HEK293 (cell line): ENCODE results near the gene NCKAP5.

Experiments used
- CTCF ChIA-PET: fragments of 350-600 bp; formaldehyde crosslinking; extraction: SDS; loops from one replicate; lab custom pipeline; 2021; ENCODE audit warnings: antibody characterized with exemption; lab: Yijun Ruan, JAX
- POLR2A ChIA-PET: fragments of 300-600 bp; formaldehyde crosslinking; extraction: SDS; loops from one replicate; lab custom pipeline; 2020; ENCODE audit warnings: antibody characterized with exemption, inconsistent platforms; lab: Yijun Ruan, JAX
- H3K27ac ChIP-seq: fragments of 200-500 bp; sonication (Bioruptor generic); 2 replicates; pipeline ENCODE4 v1.5.1; 2014; ENCODE audit warnings: low read depth, low read length, control low read depth, inconsistent platforms; ENCODE audit errors: extremely low read depth
- H3K36me3 ChIP-seq, 2 experiments: fragments of 200-500 bp in 1 of 2; sonication (Bioruptor generic) in 1 of 2; 1 replicate in 1 of 2; 2 replicates in 1 of 2; pipeline ENCODE4 v1.5.1; 2014 to 2017; ENCODE audit warnings: inconsistent platforms in 2 of 2, low read length in 2 of 2; ENCODE audit not compliant: control insufficient read depth in 2 of 2, insufficient read depth in 1 of 2
- H3K4me1 ChIP-seq: fragments of 200-500 bp; sonication (Bioruptor generic); 2 replicates; pipeline ENCODE4 v1.5.1; 2014; ENCODE audit warnings: mild to moderate bottlenecking, low read length, inconsistent platforms; ENCODE audit not compliant: control insufficient read depth, insufficient read depth
- H3K4me3 ChIP-seq: 2 replicates; pipeline ENCODE4 v1.5.1; 2011; ENCODE audit warnings: low read depth, mild to moderate bottlenecking, control low read depth, low read length, moderate library complexity
- H3K9me3 ChIP-seq: fragments of 200-500 bp; sonication (Bioruptor generic); 2 replicates; pipeline ENCODE4 v1.5.1; 2014; ENCODE audit warnings: low read depth, low read length, inconsistent platforms; ENCODE audit not compliant: control insufficient read depth, insufficient read depth
- BCL6B ChIP-seq: fragments of 450-650 bp; formaldehyde crosslinking; IDR thresholded peaks from 2 replicates; pipeline ENCODE4 v1.5.1; 2017; ENCODE audit warnings: missing biosample characterization, missing genetic modification characterization
- ELK4 ChIP-seq: IDR thresholded peaks from 2 replicates; pipeline ENCODE4 v1.6.1; 2011; ENCODE audit warnings: mild to moderate bottlenecking, low read depth, low read length, borderline replicate concordance
- GLI4 ChIP-seq: fragments of 450-650 bp; formaldehyde crosslinking; IDR thresholded peaks from 2 replicates; pipeline ENCODE4 v1.5.1; 2016; ENCODE audit warnings: missing biosample characterization, missing genetic modification characterization
- HOXA7 ChIP-seq: sonication (generic); formaldehyde crosslinking; IDR thresholded peaks from 2 replicates; pipeline ENCODE4 v1.8.1; 2022; ENCODE audit warnings: missing genetic modification reagents, borderline replicate concordance
- KLF16 ChIP-seq: fragments of 450-650 bp; formaldehyde crosslinking; IDR thresholded peaks from 2 replicates; pipeline ENCODE4 v1.5.1; 2017; ENCODE audit warnings: missing biosample characterization, missing genetic modification characterization
- MZF1 ChIP-seq: fragments of 450-650 bp; formaldehyde crosslinking; IDR thresholded peaks from 2 replicates; pipeline ENCODE4 v1.5.1; 2017; ENCODE audit warnings: missing biosample characterization, missing genetic modification characterization, borderline replicate concordance
- PRDM6 ChIP-seq: fragments of 450-650 bp; formaldehyde crosslinking; IDR thresholded peaks from 2 replicates; pipeline ENCODE4 v1.5.1; 2017; ENCODE audit warnings: missing biosample characterization, missing genetic modification characterization
- TRIM28 ChIP-seq: IDR thresholded peaks from 2 replicates; pipeline ENCODE4 v1.6.1; 2011; ENCODE audit warnings: low read length, control low read depth, borderline replicate concordance
- ZBTB7A ChIP-seq: fragments of 450-650 bp; formaldehyde crosslinking; IDR thresholded peaks from 2 replicates; pipeline ENCODE4 v1.5.1; 2016; ENCODE audit warnings: low read depth, missing biosample characterization, missing genetic modification characterization
- ZFP3 ChIP-seq: fragments of 450-650 bp; formaldehyde crosslinking; IDR thresholded peaks from 2 replicates; pipeline ENCODE4 v1.5.1; 2016; ENCODE audit warnings: low read depth, missing biosample characterization, missing genetic modification characterization
- ZFP41 ChIP-seq: fragments of 450-650 bp; formaldehyde crosslinking; IDR thresholded peaks from 2 replicates; pipeline ENCODE4 v1.5.1; 2016; ENCODE audit warnings: missing biosample characterization, missing genetic modification characterization, borderline replicate concordance
- ZFP69B ChIP-seq: fragments of 450-650 bp; formaldehyde crosslinking; IDR thresholded peaks from 2 replicates; pipeline ENCODE4 v1.5.1; 2016; ENCODE audit warnings: missing biosample characterization, missing genetic modification characterization
- ZNF133 ChIP-seq: fragments of 450-650 bp; formaldehyde crosslinking; IDR thresholded peaks from 2 replicates; pipeline ENCODE4 v1.5.1; 2016; ENCODE audit warnings: missing biosample characterization, missing genetic modification characterization
- ZNF155 ChIP-seq: fragments of 450-650 bp; formaldehyde crosslinking; IDR thresholded peaks from 2 replicates; pipeline ENCODE4 v1.5.1; 2016; ENCODE audit warnings: missing biosample characterization, missing genetic modification characterization
- ZNF223 ChIP-seq: fragments of 450-650 bp; formaldehyde crosslinking; IDR thresholded peaks from 2 replicates; pipeline ENCODE4 v1.5.1; 2016; ENCODE audit warnings: missing biosample characterization, missing genetic modification characterization
- ZNF239 ChIP-seq: fragments of 450-650 bp; formaldehyde crosslinking; IDR thresholded peaks from 2 replicates; pipeline ENCODE4 v1.5.1; 2016; ENCODE audit warnings: missing biosample characterization, missing genetic modification characterization
- ZNF335 ChIP-seq: fragments of 450-650 bp; formaldehyde crosslinking; conservative IDR thresholded peaks from 2 replicates; pipeline ENCODE4 v1.5.1; 2016; ENCODE audit warnings: missing biosample characterization, missing genetic modification characterization
- ZNF394 ChIP-seq: fragments of 450-650 bp; formaldehyde crosslinking; IDR thresholded peaks from 2 replicates; pipeline ENCODE4 v1.5.1; 2016; ENCODE audit warnings: missing biosample characterization, missing genetic modification characterization, mild to moderate bottlenecking, moderate library complexity, borderline replicate concordance
- ZNF416 ChIP-seq: fragments of 450-650 bp; formaldehyde crosslinking; IDR thresholded peaks from 2 replicates; pipeline ENCODE4 v1.5.1; 2016; ENCODE audit warnings: missing biosample characterization, missing genetic modification characterization
- ZNF48 ChIP-seq: fragments of 450-650 bp; formaldehyde crosslinking; IDR thresholded peaks from 2 replicates; pipeline ENCODE4 v1.5.1; 2016; ENCODE audit warnings: missing biosample characterization, missing genetic modification characterization
- ZNF521 ChIP-seq: fragments of 450-650 bp; formaldehyde crosslinking; IDR thresholded peaks from 2 replicates; pipeline ENCODE4 v1.5.1; 2017; ENCODE audit warnings: missing biosample characterization, mild to moderate bottlenecking, missing genetic modification characterization
- ZNF600 ChIP-seq: fragments of 450-650 bp; formaldehyde crosslinking; IDR thresholded peaks from 2 replicates; pipeline ENCODE4 v1.5.1; 2016; ENCODE audit warnings: missing biosample characterization, missing genetic modification characterization
- ZNF692 ChIP-seq: fragments of 450-650 bp; formaldehyde crosslinking; IDR thresholded peaks from 2 replicates; pipeline ENCODE4 v1.5.1; 2016; ENCODE audit warnings: missing biosample characterization, missing genetic modification characterization
- ZNF704 ChIP-seq: fragments of 450-650 bp; formaldehyde crosslinking; IDR thresholded peaks from 2 replicates; pipeline ENCODE4 v1.5.1; 2016; ENCODE audit warnings: missing biosample characterization, missing genetic modification characterization
- ZNF76 ChIP-seq: fragments of 450-650 bp; formaldehyde crosslinking; IDR thresholded peaks from 2 replicates; pipeline ENCODE4; 2016; ENCODE audit warnings: low read depth, missing biosample characterization, missing genetic modification characterization, borderline replicate concordance
- ZNF777 ChIP-seq: fragments of 450-650 bp; formaldehyde crosslinking; IDR thresholded peaks from 2 replicates; pipeline ENCODE4 v1.5.1; 2017; ENCODE audit warnings: missing biosample characterization, missing genetic modification characterization, borderline replicate concordance
- ZSCAN16 ChIP-seq: fragments of 450-650 bp; formaldehyde crosslinking; IDR thresholded peaks from 2 replicates; pipeline ENCODE4 v1.5.1; 2016; ENCODE audit warnings: missing biosample characterization, missing genetic modification characterization
- ZSCAN4 ChIP-seq: fragments of 450-650 bp; formaldehyde crosslinking; IDR thresholded peaks from 2 replicates; pipeline ENCODE4 v1.5.1; 2017; ENCODE audit warnings: missing biosample characterization, missing genetic modification characterization

Gene NCKAP5

GRCh38 chr2:133509777-133510176 lies 58.5 kb downstream of the NCKAP5 start (continued):
- TF ChIP-seq ZNF76 = no peak

GRCh38 chr2:133508546-133509165 lies 59.6 kb downstream of the NCKAP5 start:
- Histone ChIP-seq H3K36me3 (no peaks in the 10 kb centered on the region), H3K27ac (no peak overlapping the region), H3K9me3 (no peaks in the 10 kb centered on the region), H3K4me1 (no peaks in the 10 kb centered on the region), H3K4me3 (no peak overlapping the region)
- POLR2A ChIA-PET = no interaction called here
- TF ChIP-seq ZNF692 (tag by site-specific recombination) (no peak), ELK4 (no peak), ZNF704 (tag by site-specific recombination) (no peak), ZNF239 (tag by site-specific recombination) (no peak), ZSCAN16 (tag by site-specific recombination) (no peak), ZSCAN4 (tag by site-specific recombination) (no peak), ZNF335 (tag by site-specific recombination) (no peak), ZNF521 (tag by site-specific recombination) (no peak), MZF1 (tag by site-specific recombination) (no peak), ZNF155 (tag by site-specific recombination) (no peak), ZFP3 (no peak), ZNF48 (tag by site-specific recombination) (no peak), ZFP41 (tag by site-specific recombination) (no peak), ZNF133 (tag by site-specific recombination) (no peak), ZFP69B (tag by site-specific recombination) (no peak), ZNF777 (tag by site-specific recombination) (no peak), ZNF223 (no peak)
- CTCF ChIA-PET = no interaction called here

- Histone ChIP-seq H3K4me1 (no peaks in the 10 kb centered on the region), H3K36me3 (no peaks in the 10 kb centered on the region), H3K9me3 (no peaks in the 10 kb centered on the region), H3K27ac (no peak overlapping the region), H3K4me3 (no peak overlapping the region)
- POLR2A ChIA-PET = no interaction called here
- CTCF ChIA-PET = no interaction called here
- TF ChIP-seq ZNF600 (no peak), PRDM6 (tag by site-specific recombination) (no peak), ZNF416 (tag by site-specific recombination) (no peak), ZBTB7A (tag by site-specific recombination) (no peak), BCL6B (no peak), ZFP3 (no peak), KLF16 (no peak), ZNF394 (tag by site-specific recombination) (no peak), HOXA7 (CRISPR knock-in tag) (no peak), GLI4 (tag by site-specific recombination) (no peak), TRIM28 (no peak)
Observed at GRCh38 chr2:133506996-133507395, 61.3 kb downstream of the NCKAP5 start.
